WTC11 (cell line): Measurements from ENCODE around the gene M1AP.

ENCODE experiments used
- ATF2 ChIP-seq: sonication (generic); formaldehyde crosslinking; IDR thresholded peaks from 2 replicates; pipeline ENCODE4 v1.8.1; 2022; ENCODE audit warnings: low read depth, missing genetic modification reagents, borderline replicate concordance
- CREB1 ChIP-seq: sonication (generic); formaldehyde crosslinking; IDR thresholded peaks from 2 replicates; pipeline ENCODE4 v1.8.0; 2023; ENCODE audit warnings: mild to moderate bottlenecking, missing genetic modification reagents
- CTCF ChIP-seq: fragments of 200-600 bp; IDR thresholded peaks from 2 replicates; pipeline ENCODE4 v1.8.0; 2022; ENCODE audit warnings: antibody characterized with exemption
- HMGXB4 ChIP-seq: sonication (generic); formaldehyde crosslinking; IDR thresholded peaks from 2 replicates; pipeline ENCODE4 v1.8.1; 2023; ENCODE audit warnings: mild to moderate bottlenecking, moderate library complexity, missing genetic modification reagents
- NFE2L1 ChIP-seq: sonication (generic); formaldehyde crosslinking; IDR thresholded peaks from 2 replicates; pipeline ENCODE4 v1.8.1; 2023; ENCODE audit warnings: missing genetic modification reagents
- NFYB ChIP-seq: sonication (generic); formaldehyde crosslinking; conservative IDR thresholded peaks from 2 replicates; pipeline ENCODE4 v1.8.0; 2022; ENCODE audit warnings: low read depth, missing genetic modification reagents
- PRRX2 ChIP-seq: fragments of 250-450 bp; sonication (Bioruptor Pico); IDR thresholded peaks from 2 replicates; pipeline ENCODE4 v1.8.0; 2021; ENCODE audit warnings: mild to moderate bottlenecking
- TEAD1 ChIP-seq: sonication (generic); formaldehyde crosslinking; IDR thresholded peaks from 2 replicates; pipeline ENCODE4 v1.8.0; 2022; ENCODE audit warnings: mild to moderate bottlenecking, missing genetic modification reagents
- USF1 ChIP-seq: sonication (generic); formaldehyde crosslinking; IDR thresholded peaks from 2 replicates; pipeline ENCODE4 v1.8.0; 2022; ENCODE audit warnings: mild to moderate bottlenecking, missing genetic modification reagents
- USF2 ChIP-seq: sonication (generic); formaldehyde crosslinking; IDR thresholded peaks from 2 replicates; pipeline ENCODE4 v1.8.1; 2023; ENCODE audit warnings: mild to moderate bottlenecking, missing genetic modification reagents, moderate library complexity
- ZBTB21 ChIP-seq: sonication (generic); formaldehyde crosslinking; IDR thresholded peaks from 2 replicates; pipeline ENCODE4 v1.8.1; 2023; ENCODE audit warnings: mild to moderate bottlenecking, missing genetic modification reagents, borderline replicate concordance
- ZNF317 ChIP-seq: sonication (generic); formaldehyde crosslinking; IDR thresholded peaks from 2 replicates; pipeline ENCODE4 v1.8.1; 2023; ENCODE audit warnings: low read depth, mild to moderate bottlenecking, moderate library complexity, missing genetic modification reagents, borderline replicate concordance

- no peak for TF ChIP-seq USF2 (CRISPR knock-in tag)
- TF ChIP-seq CREB1 (CRISPR knock-in tag) = no peak
- TF ChIP-seq ATF2 (CRISPR knock-in tag) = no peak
- no peak for TF ChIP-seq TEAD1 (CRISPR knock-in tag)
- TF ChIP-seq CTCF = no peak
- TF ChIP-seq NFYB (CRISPR knock-in tag) = no peak
- TF ChIP-seq USF1 (CRISPR knock-in tag) = no peak
- no peak for TF ChIP-seq NFE2L1 (CRISPR knock-in tag)
- no peak for TF ChIP-seq ZBTB21 (CRISPR knock-in tag)
- TF ChIP-seq ZNF317 (CRISPR knock-in tag) = no peak
- no peak for TF ChIP-seq PRRX2 (CRISPR knock-in tag)
- no peak for TF ChIP-seq HMGXB4
These were observed 64.6 kb downstream of the M1AP start for GRCh38 chr2:74583504-74583903.
